ENCODE results near the gene IL21R.

DNA sequence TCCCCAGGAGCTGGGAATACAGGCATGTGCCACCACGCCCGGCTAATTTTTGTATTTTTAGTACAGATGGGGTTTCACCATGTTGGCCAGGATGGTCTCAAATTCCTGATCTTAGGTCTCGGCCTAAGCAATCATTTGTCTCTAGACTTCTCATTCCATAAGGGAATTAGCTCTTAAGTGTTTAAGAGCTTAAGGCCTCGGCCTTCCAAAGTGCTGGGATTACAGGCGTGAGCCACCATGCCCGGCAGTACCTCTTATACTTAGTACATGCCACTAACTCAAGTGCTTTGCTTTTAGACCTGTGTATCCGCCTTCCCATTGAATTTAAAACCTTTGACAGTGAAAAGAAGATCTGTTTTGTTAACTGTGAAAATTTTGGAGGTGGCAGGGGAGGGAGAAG is 16.6 kb upstream of the IL21R start:
- no peak for TF ChIP-seq GATA2 (IDR thresholded peaks at IDR 0.05; ENCODE audit: low read depth, low read length)
- TF ChIP-seq GATA3 (IDR thresholded peaks at IDR 0.05; ENCODE audit: low read depth, low read length) = no peak
